Activated CD4-positive, alpha-beta T cell treated with anti-CD3 and anti-CD28 coated beads for 1 hour (primary cell): Measurements from ENCODE around the gene RPS6KB1.
"Not testable (repeated sequence)": the region's sequence is repeated elsewhere in the genome, so short reads cannot be mapped to it uniquely, and the experiment has no call there.

Experiments used
- DNase-seq: peaks from one replicate; pipeline ENCODE4 v3.0.0-alpha.2; 2020

The RPS6KB1 gene

GRCh38 chr17:59872351-59872750 lies 20.6 kb upstream of the RPS6KB1 start:
- DNase-seq: no peak

GRCh38 chr17:59873414-59873813 lies 19.5 kb upstream of the RPS6KB1 start:
- not testable (repeated sequence) for DNase-seq

GRCh38 chr17:59874376-59874775 lies 18.5 kb upstream of the RPS6KB1 start:
- DNase-seq: no peak

GRCh38 chr17:59876107-59876506 lies 16.8 kb upstream of the RPS6KB1 start:
- no peak for DNase-seq

- no peak for DNase-seq
Observed at GRCh38 chr17:59877965-59878364, 15.0 kb upstream of the RPS6KB1 start.

- no peak for DNase-seq
Observed at GRCh38 chr17:59878624-59879023, 14.3 kb upstream of the RPS6KB1 start.

- DNase-seq: no peak
Observed at GRCh38 chr17:59884861-59885260, 8.1 kb upstream of the RPS6KB1 start.

GRCh38 chr17:59888145-59888750 lies 4.7 kb upstream of the RPS6KB1 start:
- no peak for DNase-seq

GRCh38 chr17:59890720-59891119 lies 2.2 kb upstream of the RPS6KB1 start:
- DNase-seq: no peak

GRCh38 chr17:59892251-59892923 lies 534 bp upstream of the RPS6KB1 start:
- no peak for DNase-seq

- DNase-seq: no peak
Observed at GRCh38 chr17:59893676-59894100, 767 bp downstream of the RPS6KB1 start.

GRCh38 chr17:59897090-59897489 lies 4.2 kb downstream of the RPS6KB1 start:
- DNase-seq: no peak

- DNase-seq: no peak
Observed at GRCh38 chr17:59899099-59899498, 6.2 kb downstream of the RPS6KB1 start.

- DNase-seq: no peak
Observed at GRCh38 chr17:59901604-59902003, 8.7 kb downstream of the RPS6KB1 start.

- DNase-seq: no peak
Observed at GRCh38 chr17:59903455-59903854, 10.5 kb downstream of the RPS6KB1 start.

GRCh38 chr17:59907467-59907866 lies 14.5 kb downstream of the RPS6KB1 start:
- DNase-seq: no peak

- DNase-seq: no peak
Observed at GRCh38 chr17:59914274-59914854, 21.4 kb downstream of the RPS6KB1 start.

GRCh38 chr17:59916446-59916845 lies 23.5 kb downstream of the RPS6KB1 start:
- DNase-seq: no peak

- not testable (repeated sequence) for DNase-seq
Observed at GRCh38 chr17:59920637-59921036, 27.7 kb downstream of the RPS6KB1 start.

- not testable (repeated sequence) for DNase-seq
Observed at GRCh38 chr17:59930121-59930520, 37.2 kb downstream of the RPS6KB1 start.

- not testable (repeated sequence) for DNase-seq
Observed at GRCh38 chr17:59930768-59931167, 37.8 kb downstream of the RPS6KB1 start.

- DNase-seq: not testable (repeated sequence)
Observed at GRCh38 chr17:59933317-59933716, 40.4 kb downstream of the RPS6KB1 start.

GRCh38 chr17:59940697-59941096 lies 47.8 kb downstream of the RPS6KB1 start:
- not testable (repeated sequence) for DNase-seq

GRCh38 chr17:59941131-59941530 lies 48.2 kb downstream of the RPS6KB1 start:
- DNase-seq: no peak
